Subcutaneous abdominal adipose tissue (tissue), 5 donors: ENCODE data around the gene USP9X.
A peak's percentile ranks its signal among the peaks of the same experiment; 100 is the strongest.

ENCODE experiments used
- H3K27ac ChIP-seq: one replicate; pipeline ENCODE4 v1.7.0; 2013; ENCODE audit warnings: low read depth, mild to moderate bottlenecking, inconsistent platforms, low read length, moderate library complexity
- H3K27me3 ChIP-seq, 5 donors: one replicate each; pipeline ENCODE4 v1.7.0; 2013; ENCODE audit warnings: low read length in 5 of 5, inconsistent platforms in 1 of 5; ENCODE audit not compliant: control insufficient read depth in 5 of 5, insufficient read depth in 4 of 5
- H3K36me3 ChIP-seq, 5 donors: one replicate each; pipeline ENCODE4 v1.7.0; 2013; ENCODE audit warnings: low read length in 5 of 5; ENCODE audit not compliant: control insufficient read depth in 5 of 5, insufficient read depth in 5 of 5
- H3K4me1 ChIP-seq, 5 donors: one replicate each; pipeline ENCODE4 v1.7.0; 2013; ENCODE audit warnings: low read length in 5 of 5, mild to moderate bottlenecking in 3 of 5, moderate library complexity in 1 of 5; ENCODE audit not compliant: control insufficient read depth in 5 of 5, insufficient read depth in 5 of 5
- H3K4me3 ChIP-seq, 5 donors: one replicate each; pipeline ENCODE4 v1.7.0; 2013; ENCODE audit warnings: low read length in 5 of 5, low read depth in 1 of 5
- H3K9ac ChIP-seq, 5 donors: one replicate each; pipeline ENCODE4 v1.7.0; 2013; ENCODE audit warnings: low read length in 5 of 5, mild to moderate bottlenecking in 4 of 5, moderate library complexity in 3 of 5
- H3K9me3 ChIP-seq, 5 donors: one replicate each; pipeline ENCODE4 v1.7.0; 2013; ENCODE audit warnings: low read length in 5 of 5; ENCODE audit not compliant: control insufficient read depth in 5 of 5
- donor health status: healthy.
- donor health status: healthy.
- donor health status: healthy.
- donor health status: healthy.
- donor health status: healthy.

Gene USP9X, protein sequence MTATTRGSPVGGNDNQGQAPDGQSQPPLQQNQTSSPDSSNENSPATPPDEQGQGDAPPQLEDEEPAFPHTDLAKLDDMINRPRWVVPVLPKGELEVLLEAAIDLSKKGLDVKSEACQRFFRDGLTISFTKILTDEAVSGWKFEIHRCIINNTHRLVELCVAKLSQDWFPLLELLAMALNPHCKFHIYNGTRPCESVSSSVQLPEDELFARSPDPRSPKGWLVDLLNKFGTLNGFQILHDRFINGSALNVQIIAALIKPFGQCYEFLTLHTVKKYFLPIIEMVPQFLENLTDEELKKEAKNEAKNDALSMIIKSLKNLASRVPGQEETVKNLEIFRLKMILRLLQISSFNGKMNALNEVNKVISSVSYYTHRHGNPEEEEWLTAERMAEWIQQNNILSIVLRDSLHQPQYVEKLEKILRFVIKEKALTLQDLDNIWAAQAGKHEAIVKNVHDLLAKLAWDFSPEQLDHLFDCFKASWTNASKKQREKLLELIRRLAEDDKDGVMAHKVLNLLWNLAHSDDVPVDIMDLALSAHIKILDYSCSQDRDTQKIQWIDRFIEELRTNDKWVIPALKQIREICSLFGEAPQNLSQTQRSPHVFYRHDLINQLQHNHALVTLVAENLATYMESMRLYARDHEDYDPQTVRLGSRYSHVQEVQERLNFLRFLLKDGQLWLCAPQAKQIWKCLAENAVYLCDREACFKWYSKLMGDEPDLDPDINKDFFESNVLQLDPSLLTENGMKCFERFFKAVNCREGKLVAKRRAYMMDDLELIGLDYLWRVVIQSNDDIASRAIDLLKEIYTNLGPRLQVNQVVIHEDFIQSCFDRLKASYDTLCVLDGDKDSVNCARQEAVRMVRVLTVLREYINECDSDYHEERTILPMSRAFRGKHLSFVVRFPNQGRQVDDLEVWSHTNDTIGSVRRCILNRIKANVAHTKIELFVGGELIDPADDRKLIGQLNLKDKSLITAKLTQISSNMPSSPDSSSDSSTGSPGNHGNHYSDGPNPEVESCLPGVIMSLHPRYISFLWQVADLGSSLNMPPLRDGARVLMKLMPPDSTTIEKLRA (N-terminal part only)

GRCh38 chrX:41084893-41085511 is at the start of gene USP9X:
USP9X (plus strand) TSS chrX:41085445; CDS start chrX:41123629, 38,184 bp downstream.
- peak within 1 kb of the TSS; percentile 97 for H3K27ac ChIP-seq
- peak within 1 kb of the TSS; percentile 87 to 96 (median 93) for H3K4me3 ChIP-seq
- peak within 1 kb of the TSS; percentile 82 to 98 (median 89) for H3K9ac ChIP-seq
- H3K36me3 ChIP-seq: peaks cover 0 to 3% (median 0%) of the 10 kb centered on the region in 5 donors
- H3K27me3 ChIP-seq: peaks cover 0 to 6% (median 3%) of the 10 kb centered on the region in 5 donors
- H3K9me3 ChIP-seq: no peaks in the 10 kb centered on the region
- H3K4me1 ChIP-seq: peaks cover 7 to 44% (median 34%) of the 10 kb centered on the region in 5 donors

DNA sequence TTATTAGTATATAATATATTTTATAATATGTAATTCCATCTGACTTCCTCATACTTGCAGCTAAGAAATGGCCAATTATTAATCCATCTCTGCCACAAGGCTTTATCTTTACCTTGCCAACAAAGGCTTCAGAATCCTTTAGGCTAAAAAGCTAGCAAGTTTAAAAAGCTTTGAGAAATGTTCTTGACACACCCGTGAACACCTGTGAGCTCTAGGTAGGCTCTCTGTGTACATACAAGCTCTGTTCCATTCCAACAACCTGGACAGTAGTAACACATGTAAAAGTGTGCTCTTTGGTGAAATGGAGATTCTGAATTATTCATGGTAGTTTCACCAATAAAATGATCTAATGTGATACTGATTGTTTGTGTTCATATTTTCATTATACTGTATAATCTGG is 49.7 kb upstream of the USP9X start:
- Histone ChIP-seq H3K9me3 (peaks cover 0 to 6% (median 0%) of the 10 kb centered on the region in 5 donors), H3K36me3 (no peaks in the 10 kb centered on the region), H3K9ac (no peak overlapping the region), H3K4me1 (no peaks in the 10 kb centered on the region), H3K27ac (no peak overlapping the region), H3K27me3 (peaks cover 0 to 15% (median 6%) of the 10 kb centered on the region in 5 donors), H3K4me3 (no peak overlapping the region)

DNA sequence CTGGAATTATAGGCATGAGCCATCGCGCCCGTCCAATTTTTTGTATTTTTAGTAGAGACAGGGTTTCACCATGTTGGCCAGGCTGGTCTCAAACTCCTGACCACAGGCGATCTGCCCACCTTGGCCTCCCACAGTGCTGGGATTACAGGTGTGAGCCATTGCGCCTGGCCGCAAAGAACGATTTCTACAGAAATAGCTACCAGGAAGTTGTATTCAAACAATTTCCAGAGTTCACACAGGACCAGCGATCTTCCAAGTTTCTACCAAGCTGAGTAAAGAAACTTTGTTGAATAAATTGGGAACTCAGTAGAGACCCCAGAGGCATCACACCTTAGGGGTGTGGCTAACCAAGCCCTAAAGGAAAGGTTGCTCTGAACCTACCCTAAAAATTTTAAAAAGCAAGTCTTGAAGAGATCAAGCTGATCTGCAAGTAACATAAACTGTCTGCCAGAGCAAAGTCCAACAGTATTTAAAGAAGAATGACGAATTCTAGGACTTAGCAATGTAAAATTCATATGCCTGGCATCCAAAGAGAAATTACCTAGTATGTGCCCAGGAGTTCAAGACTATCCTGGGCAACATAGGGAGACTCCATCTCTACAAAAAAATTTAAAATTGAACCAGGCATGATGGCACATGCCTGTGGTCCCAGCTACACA is 48.4 kb upstream of the USP9X start:
- Histone ChIP-seq H3K4me3 (no peak overlapping the region), H3K27me3 (peaks cover 0 to 7% (median 0%) of the 10 kb centered on the region in 5 donors), H3K4me1 (no peaks in the 10 kb centered on the region), H3K36me3 (no peaks in the 10 kb centered on the region), H3K9me3 (peaks cover 0 to 6% (median 0%) of the 10 kb centered on the region in 5 donors), H3K27ac (no peak overlapping the region), H3K9ac (no peak overlapping the region)

GRCh38 chrX:41043196-41043595 is 42.0 kb upstream of the USP9X start:
- H3K9me3 ChIP-seq: peaks cover 0 to 4% (median 0%) of the 10 kb centered on the region in 5 donors
- no peaks in the 10 kb centered on the region for H3K36me3 ChIP-seq
- H3K27me3 ChIP-seq: peaks cover 0 to 6% (median 4%) of the 10 kb centered on the region in 5 donors
- H3K27ac ChIP-seq: no peak overlapping the region
- peaks cover 3 to 7% (median 4%) of the 10 kb centered on the region in 5 donors for H3K4me1 ChIP-seq
- H3K4me3 ChIP-seq: no peak overlapping the region
- H3K9ac ChIP-seq: no peak overlapping the region

DNA sequence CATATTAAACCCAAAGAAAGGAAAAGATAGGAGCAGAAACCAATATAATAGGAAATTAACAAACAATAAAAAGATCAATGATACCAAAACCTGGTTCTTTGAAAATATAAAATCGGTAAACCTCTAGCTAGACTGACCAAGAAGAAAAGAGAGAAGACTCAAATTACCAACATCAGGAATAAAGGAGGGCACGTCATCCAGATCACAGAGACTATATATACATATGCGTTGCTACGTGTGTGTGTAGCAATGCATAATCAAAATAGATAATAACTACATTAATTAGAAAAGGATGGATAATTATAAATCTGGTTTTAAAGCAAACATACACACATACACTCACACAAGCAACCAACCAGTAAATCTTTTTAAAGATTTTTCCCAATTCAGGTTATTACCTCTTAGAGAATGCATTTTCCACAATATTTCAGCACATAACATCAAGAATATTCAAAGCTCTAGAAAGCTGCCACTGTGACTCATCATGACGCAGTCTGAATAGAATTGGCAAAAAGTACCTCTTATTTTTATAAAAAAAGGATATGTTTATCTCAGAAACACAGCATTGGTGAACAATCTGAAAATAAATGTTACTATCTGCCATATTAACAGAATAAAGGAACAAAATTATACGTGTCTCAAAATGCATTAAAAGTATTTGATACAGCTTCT is 41.4 kb upstream of the USP9X start:
- no peaks in the 10 kb centered on the region for H3K36me3 ChIP-seq
- peaks cover 3 to 7% (median 4%) of the 10 kb centered on the region in 5 donors for H3K4me1 ChIP-seq
- peaks cover 0 to 10% (median 0%) of the 10 kb centered on the region in 5 donors for H3K27me3 ChIP-seq
- no peak overlapping the region for H3K9ac ChIP-seq
- H3K4me3 ChIP-seq: no peak overlapping the region
- H3K9me3 ChIP-seq: peaks cover 0 to 4% (median 0%) of the 10 kb centered on the region in 5 donors
- no peak overlapping the region for H3K27ac ChIP-seq

- no peak overlapping the region for H3K9ac ChIP-seq
- peaks cover 3 to 7% (median 4%) of the 10 kb centered on the region in 5 donors for H3K4me1 ChIP-seq
- no peak overlapping the region for H3K27ac ChIP-seq
- H3K4me3 ChIP-seq: no peak overlapping the region
- peaks cover 0 to 10% (median 0%) of the 10 kb centered on the region in 5 donors for H3K27me3 ChIP-seq
- H3K36me3 ChIP-seq: no peaks in the 10 kb centered on the region
- no peaks in the 10 kb centered on the region for H3K9me3 ChIP-seq
Measured at GRCh38 chrX:41045960-41046567, 39.2 kb upstream of the USP9X start.

- Histone ChIP-seq H3K4me1 (peaks cover 3 to 7% (median 4%) of the 10 kb centered on the region in 5 donors), H3K27me3 (peaks cover 0 to 12% (median 0%) of the 10 kb centered on the region in 5 donors), H3K9me3 (no peaks in the 10 kb centered on the region), H3K9ac (no peak overlapping the region), H3K27ac (no peak overlapping the region), H3K36me3 (no peaks in the 10 kb centered on the region), H3K4me3 (no peak overlapping the region)
Measured at GRCh38 chrX:41047878-41048534, 37.2 kb upstream of the USP9X start.

- Histone ChIP-seq H3K9ac (no peak overlapping the region), H3K4me3 (no peak overlapping the region), H3K27me3 (peaks cover 0 to 12% (median 0%) of the 10 kb centered on the region in 5 donors), H3K36me3 (no peaks in the 10 kb centered on the region), H3K9me3 (no peaks in the 10 kb centered on the region), H3K27ac (no peak overlapping the region), H3K4me1 (peaks cover 3 to 7% (median 4%) of the 10 kb centered on the region in 5 donors)
Measured at GRCh38 chrX:41050359-41050758, 34.9 kb upstream of the USP9X start.
